Spleen (tissue), 7 donors: ENCODE data around the gene NKX2-2.

Experiments
- CTCF ChIP-seq, 11 experiments: fragments of 200-600 bp in 7 of 11; fragments of 450-650 bp in 4 of 11; sonication (generic) in 4 of 11; IDR thresholded peaks in 8 of 11; conservative IDR thresholded peaks in 3 of 11; 1 replicate in 7 of 11; 2 replicates in 4 of 11; pipeline versions ENCODE4 v1.4.0 to v1.8.0; 2016 to 2021; ENCODE audit warnings: antibody characterized with exemption in 11 of 11, inconsistent platforms in 4 of 11, mild to moderate bottlenecking in 1 of 11
- POLR2A ChIP-seq, 3 donors: fragments of 450-650 bp; IDR thresholded peaks; one replicate each; pipeline ENCODE4 v1.5.1; 2017; ENCODE audit warnings: antibody characterized with exemption in 3 of 3, mild to moderate bottlenecking in 1 of 3
- POLR2AphosphoS5 ChIP-seq, 3 donors: sonication (generic); formaldehyde crosslinking; IDR thresholded peaks; one replicate each; pipeline ENCODE4 v1.5.1; 2017; ENCODE audit warnings: antibody characterized with exemption in 3 of 3
- donor health status: DM: no; HTN: no; CAD: no; lungs with moderate emphysema.
- donor health status: DM: no; HTN: no; CAD: no.
- donor health status: DM: no; HTN: no; CAD: no.

- TF ChIP-seq CTCF (IDR thresholded peaks at IDR 0.05 in 8 of 11, conservative IDR thresholded peaks at IDR 0.05 in 3 of 11) (no peak), POLR2A (IDR thresholded peaks at IDR 0.05) (no peak), POLR2AphosphoS5 (IDR thresholded peaks at IDR 0.05) (no peak)
These were observed 48.9 kb downstream of the NKX2-2 start for GRCh38 chr20:21464916-21465315.
